ENCODE measurements around the gene NUTM2D.
"Not testable (repeated sequence)": the region's sequence is repeated elsewhere in the genome, so short reads cannot be mapped to it uniquely, and the experiment has no call there.

The NUTM2D gene, protein sequence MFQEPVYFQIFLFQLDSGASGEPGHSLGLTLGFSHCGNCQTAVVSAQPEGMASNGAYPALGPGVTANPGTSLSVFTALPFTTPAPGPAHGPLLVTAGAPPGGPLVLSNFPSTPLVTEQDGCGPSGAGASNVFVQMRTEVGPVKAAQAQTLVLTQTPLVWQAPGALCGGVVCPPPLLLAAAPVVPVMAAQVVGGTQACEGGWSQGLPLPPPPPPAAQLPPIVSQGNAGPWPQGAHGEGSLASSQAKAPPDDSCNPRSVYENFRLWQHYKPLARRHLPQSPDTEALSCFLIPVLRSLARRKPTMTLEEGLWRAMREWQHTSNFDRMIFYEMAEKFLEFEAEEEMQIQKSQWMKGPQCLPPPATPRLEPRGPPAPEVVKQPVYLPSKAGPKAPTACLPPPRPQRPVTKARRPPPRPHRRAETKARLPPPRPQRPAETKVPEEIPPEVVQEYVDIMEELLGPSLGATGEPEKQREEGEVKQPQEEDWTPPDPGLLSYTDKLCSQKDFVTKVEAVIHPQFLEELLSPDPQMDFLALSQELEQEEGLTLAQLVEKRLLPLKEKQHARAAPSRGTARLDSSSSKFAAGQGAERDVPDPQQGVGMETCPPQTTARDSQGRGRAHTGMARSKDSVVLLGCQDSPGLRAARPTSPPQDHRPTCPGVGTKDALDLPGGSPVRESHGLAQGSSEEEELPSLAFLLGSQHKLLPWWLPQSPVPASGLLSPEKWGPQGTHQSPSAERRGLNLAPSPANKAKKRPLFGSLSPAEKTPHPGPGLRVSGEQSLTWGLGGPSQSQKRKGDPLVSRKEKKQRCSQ

DNA sequence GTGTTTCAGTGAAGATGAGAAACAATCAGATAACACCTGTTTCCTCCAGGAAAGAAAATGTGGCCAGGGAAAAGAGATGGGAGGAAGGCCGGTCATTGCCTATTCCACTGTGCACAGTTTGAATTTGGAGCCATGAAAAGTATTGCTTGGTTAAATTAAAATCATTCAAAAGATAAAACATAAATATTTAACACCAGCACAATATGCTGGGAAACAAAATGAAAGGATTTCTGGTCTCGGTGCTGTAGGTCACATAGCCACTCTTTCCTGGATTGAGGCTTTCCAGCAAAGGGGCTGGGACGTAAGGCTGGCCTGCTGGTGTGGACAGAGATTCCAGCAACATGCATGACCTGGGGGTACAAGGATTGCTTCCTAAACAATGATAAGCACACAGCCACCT is at the start of gene NUTM2D:
NUTM2D (plus strand) TSS at position 301 of the 400 bp plus-strand sequence. CDS start 522 bp downstream, outside the sequence.
- DNase-seq (ENCODE audit: low read depth in 2 of 2), result not testable (repeated sequence)

DNA sequence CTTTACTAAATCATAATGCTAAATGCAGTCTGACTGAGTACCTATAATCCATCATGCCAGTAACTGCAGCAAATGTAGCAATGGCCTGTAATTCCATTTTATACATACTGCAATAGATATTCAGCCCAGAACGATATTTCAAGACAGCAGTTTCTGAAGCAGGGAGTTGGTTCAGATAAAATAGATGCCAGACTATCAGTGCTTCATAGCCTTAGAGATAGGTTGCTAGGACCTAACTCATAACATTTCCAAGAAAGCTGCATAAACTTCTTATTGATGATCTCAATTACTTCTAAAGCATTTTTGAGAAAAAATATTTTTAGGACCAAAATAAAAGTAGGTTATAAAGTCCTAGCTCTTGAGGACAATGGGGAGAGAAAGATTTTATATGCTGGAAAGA is 48.8 kb upstream of the NUTM2D start:
- DNase-seq (ENCODE audit: low read depth in 2 of 2), result not testable (repeated sequence)

DNA sequence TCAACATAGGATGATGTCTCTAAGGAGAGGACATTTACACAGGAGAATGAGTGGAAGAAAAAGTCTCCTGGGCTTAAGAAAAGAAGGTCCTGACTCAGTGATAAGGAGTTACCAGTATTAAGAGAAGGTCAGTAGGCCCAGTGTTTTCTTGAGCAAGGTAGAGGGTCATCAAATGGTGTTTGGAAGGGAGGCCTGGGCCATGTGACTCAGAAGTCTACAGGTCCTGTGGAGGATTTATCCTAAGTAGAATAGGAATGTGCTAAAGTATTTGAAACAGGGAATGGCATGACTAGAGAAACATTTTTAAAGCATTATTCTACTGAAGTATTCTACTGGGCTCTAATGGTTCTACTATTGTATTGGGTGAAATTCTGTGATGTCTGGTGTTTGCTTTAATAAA is 47.9 kb upstream of the NUTM2D start:
- DNase-seq (ENCODE audit: low read depth in 2 of 2), result not testable (repeated sequence)

DNA sequence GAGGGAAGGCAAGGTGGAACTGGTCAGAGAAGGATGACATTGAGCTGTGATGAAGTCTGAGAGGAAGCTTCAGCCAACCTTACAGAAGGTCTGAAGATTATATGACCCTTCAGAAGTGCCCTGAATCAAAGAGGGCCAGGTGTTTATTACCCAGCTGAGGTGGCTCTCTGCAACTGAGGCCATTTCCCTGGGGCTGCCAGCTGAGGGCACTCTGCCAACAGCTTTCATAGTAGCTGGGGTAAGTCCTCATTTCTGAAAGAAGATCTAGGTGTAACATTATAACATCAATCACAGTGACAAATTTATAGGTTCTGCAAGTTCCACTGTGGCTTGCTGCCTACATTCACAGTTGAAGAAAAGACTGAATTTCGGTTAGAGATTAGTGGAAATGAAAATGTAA is 46.0 kb upstream of the NUTM2D start:
- not testable (repeated sequence) for DNase-seq (ENCODE audit: low read depth in 2 of 2)

DNA sequence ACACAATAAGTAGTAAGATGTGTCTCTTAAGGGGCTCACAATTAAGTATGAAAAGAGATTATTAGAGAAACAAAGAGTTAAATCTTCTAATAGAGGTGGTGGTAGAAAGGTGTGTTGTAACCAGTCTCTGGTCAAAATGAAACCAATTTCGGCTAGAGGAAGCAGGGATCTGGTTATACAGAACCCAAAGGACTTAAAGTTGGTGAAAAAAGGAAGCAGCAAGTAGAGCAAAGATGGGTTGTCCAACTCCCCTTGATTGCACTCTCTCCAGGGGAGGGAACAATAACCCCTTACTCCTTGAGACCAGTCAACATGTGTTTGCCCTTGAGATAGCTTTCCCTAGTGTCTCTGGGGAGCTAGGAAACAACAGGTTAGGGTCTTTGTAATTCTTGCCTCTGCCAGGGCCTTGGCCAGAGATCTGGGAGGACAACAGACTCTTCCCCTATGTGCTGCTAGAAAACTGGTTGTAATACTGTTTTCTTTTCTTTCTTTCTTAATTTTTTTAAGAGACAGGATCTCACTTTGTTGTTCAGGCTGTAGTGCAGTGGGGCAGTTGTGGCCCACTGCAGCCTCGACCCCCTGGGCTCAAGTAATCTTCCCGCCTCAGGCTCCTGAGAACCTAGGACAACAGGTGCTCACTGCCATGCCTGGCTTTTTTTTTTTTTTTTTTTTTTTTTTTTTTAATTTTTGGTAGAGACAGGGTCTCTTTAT is 43.7 kb upstream of the NUTM2D start:
- DNase-seq (ENCODE audit: low read depth in 2 of 2), result not testable (repeated sequence)

DNA sequence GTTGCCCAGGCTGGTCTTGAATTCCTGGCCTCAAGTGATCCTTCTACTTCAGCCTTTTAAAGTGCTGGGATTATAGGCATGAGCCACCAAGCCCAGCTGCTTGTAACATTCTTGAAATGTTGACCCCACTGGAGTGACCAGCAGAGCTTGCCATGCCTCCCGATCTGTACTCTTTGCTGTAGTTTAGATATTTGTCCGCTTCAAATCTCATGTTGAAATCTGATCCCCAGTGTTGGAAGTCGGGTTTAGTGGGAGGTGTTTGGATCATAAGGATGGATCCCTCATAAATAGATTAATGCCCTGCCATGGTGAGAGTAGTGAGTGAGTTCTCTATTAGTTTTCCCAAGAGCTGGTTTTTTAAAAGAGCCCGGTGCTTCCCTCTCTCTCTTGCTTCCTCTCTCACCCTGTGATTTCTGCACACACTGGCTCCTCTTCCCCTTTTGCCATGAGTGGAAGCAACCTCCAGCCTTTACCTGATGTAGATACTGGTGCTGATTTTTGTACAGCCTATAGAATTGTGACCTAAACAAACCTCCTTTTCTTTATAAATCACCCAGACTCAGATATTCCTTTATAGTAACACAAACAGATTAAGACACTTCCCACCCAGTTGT is 43.1 kb upstream of the NUTM2D start:
- not testable (repeated sequence) for DNase-seq (ENCODE audit: low read depth in 2 of 2)

DNA sequence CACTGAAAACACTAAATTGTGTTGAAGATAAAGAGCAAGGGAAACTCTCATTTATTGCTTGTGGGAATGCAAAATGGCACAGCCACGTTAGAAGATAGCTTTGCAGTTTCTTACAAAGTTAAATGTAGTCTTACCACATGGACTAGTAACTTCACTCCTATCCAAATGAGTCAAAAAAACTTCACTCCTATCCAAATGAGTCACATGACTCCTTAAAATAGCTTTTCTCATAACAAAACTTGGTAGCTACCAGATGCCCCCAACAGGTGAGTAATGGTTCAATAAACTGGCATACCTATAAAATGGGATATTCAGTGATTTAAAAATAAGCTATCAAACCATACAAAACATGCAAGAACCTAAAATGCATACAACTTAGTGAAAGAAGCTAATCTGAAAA is 36.0 kb upstream of the NUTM2D start:
- DNase-seq (ENCODE audit: low read depth in 2 of 2), result not testable (repeated sequence)

DNA sequence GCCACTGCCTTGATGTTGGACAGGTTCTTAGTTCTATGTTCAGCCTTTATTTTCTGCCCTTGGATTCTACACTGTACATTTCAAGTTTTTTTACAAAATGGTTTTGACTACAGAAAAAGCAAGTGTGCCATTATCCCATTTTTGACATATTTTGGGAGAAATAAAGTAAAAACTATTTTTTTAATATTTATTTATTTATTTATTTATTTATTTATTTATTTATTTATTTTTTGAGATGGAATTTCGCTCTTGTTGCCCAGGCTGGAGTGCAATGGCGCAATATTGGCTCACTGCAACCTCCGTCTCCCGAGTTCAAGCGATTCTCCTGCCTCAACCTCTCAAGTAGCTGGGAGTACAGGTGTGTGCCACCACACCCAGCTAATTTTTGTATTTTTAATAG is 33.0 kb upstream of the NUTM2D start:
- not testable (repeated sequence) for DNase-seq (ENCODE audit: low read depth in 2 of 2)

DNA sequence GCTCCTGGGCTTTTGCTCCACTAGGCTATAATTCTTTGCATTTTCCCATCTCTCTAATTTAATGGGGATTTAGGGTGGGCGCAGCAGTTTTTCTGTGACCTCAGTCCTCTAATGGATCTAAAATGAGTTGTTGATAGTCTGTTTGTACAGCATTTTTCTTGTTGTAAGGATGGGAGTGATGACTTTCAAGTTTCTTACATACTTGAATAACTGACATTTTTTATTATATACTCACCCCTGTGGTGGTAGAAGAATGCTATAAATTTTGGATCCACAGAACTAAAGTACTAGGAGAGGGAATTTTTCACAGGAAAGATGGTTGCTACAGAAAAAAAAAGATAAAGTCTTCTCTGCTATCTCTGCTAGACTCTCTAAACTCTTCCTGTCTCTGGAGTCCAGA is 29.6 kb upstream of the NUTM2D start:
- peak; percentile 21 to 34 for DNase-seq (ENCODE audit: low read depth in 2 of 2)

DNA sequence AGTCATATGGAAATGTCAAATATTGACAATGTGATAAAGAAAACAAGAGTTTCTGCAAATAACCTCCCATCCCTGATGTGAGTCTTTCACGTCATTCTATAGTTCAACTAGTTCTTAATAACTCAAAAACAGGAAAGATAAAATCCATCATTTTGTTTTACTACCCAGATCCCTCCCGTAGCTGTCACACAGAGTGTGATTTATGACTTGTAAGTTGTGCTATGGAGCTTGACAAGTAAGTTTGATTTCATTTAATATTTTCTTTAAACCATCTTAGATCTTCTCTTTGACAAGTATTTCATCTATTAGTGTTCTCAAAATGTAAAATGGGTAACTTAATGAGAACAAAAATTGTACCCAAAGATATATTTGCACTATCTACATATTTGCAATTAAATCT is 28.4 kb upstream of the NUTM2D start:
- not testable (repeated sequence) for DNase-seq (ENCODE audit: low read depth in 2 of 2)

DNA sequence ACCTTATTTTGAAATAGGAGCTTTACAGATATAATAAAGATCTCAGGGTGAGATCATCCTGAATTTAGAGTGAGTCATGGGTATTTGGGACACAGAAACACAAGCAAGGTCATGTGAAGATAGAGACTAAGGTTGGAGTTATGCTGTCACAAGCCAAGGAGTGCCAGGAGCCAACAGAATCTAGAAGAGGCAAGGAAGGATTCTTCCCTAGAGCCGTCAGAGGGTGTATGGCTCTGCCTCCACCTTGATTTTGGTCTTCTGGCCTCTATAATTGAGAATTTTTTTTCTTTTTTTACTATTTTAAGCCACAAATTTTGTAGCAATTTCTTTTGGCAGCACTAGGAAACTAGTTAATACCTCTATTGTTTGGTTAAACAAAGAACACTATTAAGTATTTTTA is 24.9 kb upstream of the NUTM2D start:
- DNase-seq (ENCODE audit: low read depth in 2 of 2), result not testable (repeated sequence)

DNA sequence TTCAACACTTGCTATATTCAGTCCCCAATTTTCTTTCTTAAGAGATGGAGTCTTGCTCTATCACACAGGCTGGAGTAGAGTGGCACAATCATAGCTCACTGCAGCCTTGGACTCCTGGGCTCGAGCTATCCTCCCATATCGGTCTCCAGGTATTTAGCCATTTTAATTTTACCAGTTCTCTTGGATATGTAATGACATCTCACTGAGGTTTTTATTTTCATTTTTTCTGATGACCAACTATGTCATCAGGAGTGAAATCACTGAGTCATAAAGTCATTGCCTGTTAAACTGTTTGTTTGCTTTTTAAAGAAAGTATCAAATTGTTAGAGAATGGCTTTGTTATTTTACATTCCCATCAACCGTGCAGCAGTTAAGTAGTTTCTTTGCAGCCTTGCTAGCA is 17.1 kb upstream of the NUTM2D start:
- DNase-seq (ENCODE audit: low read depth in 2 of 2), result not testable (repeated sequence)

DNA sequence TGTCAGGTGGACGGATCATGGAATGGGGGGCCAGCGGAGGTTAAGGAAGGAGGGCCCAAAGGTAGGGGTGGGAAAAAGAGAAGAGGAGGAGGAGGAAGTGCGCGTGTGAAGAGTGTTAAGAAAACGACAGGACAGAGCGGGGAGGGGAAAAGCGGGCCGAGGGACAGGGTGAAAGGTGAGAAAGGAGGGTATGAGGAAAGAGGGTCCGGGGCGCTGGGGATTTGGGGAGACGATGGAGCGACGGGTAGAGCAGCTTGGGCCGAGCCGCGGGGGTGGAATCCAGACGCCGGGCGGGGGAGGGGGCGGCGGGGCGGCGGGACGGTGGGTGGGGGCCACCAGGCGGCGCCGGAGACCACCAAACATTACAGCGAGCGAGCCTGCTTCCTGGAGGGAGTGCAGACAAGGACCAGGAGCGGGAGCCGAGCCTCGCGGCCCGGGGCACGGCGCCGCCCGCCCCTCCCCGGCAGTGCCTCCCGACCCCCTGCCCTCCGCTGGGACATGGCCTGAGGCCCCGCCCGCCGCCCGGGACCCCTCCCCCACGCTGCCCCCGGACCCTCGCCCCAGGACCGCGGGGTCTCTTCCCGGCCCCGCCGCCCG is 15.9 kb upstream of the NUTM2D start:
- not testable (repeated sequence) for DNase-seq (ENCODE audit: low read depth in 2 of 2)

DNA sequence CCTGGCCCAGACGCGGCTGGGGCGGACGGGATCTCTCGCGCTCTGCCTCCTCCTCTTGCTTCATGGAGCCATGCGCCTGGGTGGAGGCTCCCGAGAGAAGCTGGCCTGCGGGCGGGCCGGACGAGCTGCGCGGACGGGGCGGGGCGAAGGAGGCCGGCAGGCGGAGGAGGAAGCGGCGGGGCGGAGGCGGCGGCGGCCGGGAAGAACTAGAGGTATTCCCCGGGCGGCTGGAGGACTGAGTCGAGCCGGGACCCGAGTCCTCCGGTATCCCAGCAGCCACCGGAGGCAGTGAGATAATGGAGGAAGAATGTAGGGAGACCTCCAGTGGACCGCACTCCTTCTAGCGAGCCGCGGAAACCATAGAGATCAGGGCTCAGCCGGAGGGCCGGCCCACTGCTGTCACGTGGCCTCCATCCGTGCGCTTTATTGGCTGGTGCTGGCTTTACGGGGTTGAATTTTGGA is 15.3 kb upstream of the NUTM2D start:
- peak; percentile 89 to 90 for DNase-seq (ENCODE audit: low read depth in 2 of 2)

DNA sequence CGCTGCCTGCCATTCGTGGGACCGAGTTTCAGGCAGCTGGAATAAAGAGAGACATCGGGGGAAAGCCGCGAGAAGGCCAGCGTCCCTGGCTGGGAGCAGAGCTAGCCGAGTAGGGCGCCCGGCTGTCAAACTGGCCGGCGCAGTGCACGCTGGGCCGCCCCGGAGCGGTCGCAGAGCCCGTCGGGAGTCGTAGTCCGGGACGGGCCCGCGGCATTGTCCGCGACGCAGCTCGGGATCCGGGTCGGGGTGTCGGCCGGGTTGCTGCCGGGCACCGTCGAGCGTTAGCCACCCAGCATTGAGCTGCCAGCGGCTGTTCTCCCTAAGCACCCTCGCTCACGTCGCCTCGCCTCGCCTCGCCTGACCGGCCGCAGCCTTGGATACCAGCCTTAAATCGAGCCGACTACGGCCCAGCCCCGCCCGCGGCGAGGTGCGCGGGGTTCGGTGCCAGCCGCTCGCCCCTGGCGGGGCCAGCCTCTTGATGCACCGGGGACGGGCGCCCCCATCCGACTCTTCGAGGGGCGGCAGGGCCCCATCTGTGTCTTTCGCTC is 14.8 kb upstream of the NUTM2D start:
- DNase-seq (ENCODE audit: low read depth in 2 of 2), result peak; percentile 42 to 47

DNA sequence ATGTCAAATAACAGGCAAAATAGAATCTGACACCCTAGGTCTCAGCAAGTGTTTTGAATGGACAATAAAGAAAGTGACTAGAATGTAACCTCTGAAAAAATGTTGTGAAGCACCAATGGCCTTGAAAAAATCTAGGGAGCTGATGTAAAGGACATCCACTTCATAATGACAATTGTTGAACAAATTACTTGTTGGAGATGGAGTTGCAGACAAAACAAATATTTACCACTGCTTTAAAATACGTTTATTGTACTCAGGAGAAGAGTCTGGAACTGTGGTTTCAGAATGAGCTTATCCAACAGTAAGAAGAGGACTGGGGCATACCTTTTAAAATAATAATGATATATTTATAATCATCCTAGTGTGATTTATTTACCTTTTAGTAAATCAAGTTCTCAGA is 11.8 kb upstream of the NUTM2D start:
- not testable (repeated sequence) for DNase-seq (ENCODE audit: low read depth in 2 of 2)

DNA sequence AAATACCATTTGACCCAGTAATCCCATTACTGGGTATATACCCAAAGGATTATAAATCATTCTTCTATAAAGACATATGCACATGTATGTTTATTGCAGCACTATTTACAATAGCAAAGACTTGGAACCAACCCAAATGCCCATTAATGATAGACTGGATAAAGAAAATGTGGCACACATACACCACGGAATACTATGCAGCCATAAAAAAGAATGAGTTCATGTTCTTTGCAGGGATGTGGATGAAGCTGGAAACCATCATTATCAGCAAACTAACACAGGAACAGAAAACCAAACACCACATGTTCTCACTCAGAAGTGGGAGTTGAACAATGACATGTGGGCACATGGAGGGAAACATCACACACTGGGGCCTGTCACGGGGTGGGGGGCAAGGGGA is 7.4 kb upstream of the NUTM2D start:
- not testable (repeated sequence) for DNase-seq (ENCODE audit: low read depth in 2 of 2)

DNA sequence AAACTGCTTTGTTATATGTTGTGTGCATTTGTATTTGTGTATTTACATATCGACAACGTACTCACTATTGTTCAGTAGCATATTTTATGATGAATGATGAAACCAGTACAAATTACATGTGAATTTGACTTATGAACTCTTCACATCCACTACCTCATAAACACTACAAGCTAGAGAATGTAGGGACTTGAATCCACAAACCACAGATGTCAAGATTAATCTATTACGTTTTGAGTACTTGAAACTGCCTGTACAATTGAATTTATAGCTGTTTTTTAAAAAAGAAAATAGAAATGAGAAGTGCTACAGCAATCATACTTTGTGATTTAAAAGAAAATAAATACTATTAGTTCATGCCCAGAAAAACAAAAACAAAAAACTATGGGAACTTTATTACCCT is 4.7 kb upstream of the NUTM2D start:
- not testable (repeated sequence) for DNase-seq (ENCODE audit: low read depth in 2 of 2)

DNA sequence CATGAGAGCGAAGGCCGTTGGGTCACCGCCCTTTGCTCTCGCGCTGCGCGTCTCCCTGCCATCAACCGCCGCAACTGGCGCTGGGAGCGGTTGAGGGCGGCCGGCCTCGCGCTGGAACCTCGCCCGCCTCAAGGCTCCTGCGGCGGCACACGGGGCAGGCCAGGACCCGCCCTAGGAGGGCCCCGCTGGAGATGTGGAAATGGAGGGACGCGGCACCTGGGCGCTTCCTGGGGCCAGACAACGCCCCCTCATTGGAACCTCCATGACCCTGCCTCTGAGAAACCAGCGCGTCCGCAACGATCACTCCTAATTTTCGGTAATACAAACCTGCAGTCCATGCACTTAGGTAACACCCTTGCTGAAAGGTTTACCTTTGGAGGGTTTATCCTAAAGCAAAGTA is 2.4 kb upstream of the NUTM2D start:
- not testable (repeated sequence) for DNase-seq (ENCODE audit: low read depth in 2 of 2)

DNA sequence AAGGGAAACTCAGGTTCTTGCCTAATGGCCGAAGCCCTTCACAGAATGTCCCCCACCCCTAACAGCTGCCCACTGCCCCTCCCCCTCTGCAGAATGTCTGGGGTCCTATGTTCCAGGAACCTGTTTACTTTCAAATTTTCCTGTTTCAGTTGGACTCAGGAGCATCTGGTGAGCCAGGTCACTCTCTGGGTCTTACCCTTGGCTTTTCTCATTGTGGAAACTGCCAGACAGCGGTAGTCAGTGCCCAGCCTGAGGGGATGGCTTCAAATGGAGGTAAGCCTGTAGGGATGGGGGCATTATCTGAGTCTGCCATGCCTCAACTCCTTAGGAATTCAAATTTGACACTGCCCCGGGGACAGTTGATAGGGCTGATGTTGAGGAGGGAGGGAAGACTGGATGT is 615 bp downstream of the NUTM2D start:
- DNase-seq (ENCODE audit: low read depth in 2 of 2), result not testable (repeated sequence)
